NCI-H2171 (cell line): ENCODE measurements around the gene ZNF326.
"Not testable (repeated sequence)": the region's sequence is repeated elsewhere in the genome, so short reads cannot be mapped to it uniquely, and the experiment has no call there.

Experiments
- DNase-seq: peaks from one replicate; lab custom pipeline; 2025; lab: John Stamatoyannopoulos, UW

The ZNF326 gene

DNA sequence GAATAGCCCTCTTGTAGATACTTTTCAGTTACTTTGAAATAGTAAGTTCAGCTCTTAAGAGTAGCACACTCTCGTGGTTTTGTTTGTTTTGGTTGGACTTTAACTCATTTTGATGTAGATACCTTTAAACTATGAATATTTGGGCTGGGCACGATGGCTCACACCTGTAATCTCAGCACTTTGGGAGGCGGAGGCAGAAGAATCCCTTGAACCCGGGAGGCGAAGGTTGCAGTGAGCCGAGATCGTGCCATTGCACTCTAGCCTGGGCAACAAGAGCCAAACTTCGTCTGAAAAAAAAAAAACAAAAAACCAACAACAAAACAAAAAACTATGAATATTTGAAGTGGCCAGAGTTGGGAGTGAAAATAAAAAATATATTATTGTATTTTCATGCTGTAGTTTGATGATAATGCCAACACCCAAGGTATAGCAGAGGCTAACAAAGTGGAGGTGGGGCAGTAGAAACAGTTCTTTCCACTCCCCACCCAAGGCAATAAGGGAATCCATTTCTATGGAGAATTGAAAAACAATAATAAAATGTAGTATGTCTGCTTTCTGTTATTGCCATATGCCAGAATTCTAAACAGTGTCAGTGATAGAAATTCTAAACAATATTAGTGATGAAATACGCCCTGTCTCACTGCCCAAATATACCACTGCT is 1.7 kb downstream of the ZNF326 start:
- no peak for DNase-seq

GRCh38 chr1:89997152-89997551 is 2.2 kb downstream of the ZNF326 start:
- DNase-seq: not testable (repeated sequence)

DNA sequence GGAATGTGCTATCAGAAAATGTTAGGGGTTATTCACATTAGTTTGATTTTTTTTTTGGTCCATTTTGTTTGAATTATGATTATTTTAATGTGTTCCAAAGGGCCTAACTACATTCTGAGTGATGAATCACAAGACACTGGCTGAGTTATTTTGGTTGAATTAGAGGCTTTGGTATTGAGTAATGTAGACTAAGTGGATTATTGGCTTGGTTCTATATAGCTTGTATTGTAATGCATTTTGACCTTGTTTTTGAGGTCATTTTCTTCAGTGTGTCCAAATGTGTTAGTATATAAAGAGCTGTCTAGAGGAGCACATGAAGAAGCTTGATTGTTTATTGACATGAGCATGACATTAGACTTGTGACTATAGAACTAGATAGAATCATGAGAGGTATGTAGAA is 3.4 kb downstream of the ZNF326 start:
- no peak for DNase-seq

- DNase-seq: no peak
Observed at GRCh38 chr1:89999208-89999607, 4.3 kb downstream of the ZNF326 start.

DNA sequence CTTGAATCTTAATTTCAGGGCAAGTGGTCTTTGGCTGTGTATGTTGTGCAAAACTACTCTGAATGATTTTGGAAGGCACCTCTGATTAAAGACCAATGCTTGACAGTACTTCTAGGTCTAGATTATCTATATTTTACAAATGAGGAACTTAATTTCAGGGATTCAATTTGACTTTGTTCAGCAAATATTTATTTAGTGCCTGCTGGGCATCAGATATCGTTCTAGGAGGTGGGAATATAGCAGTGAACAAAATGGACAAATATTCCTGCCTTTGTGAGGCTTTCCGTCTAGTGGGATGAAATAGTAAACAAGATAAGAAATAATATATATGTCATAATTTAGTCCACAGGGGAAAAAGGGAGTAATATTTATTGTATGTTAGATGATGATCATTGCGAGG is 4.7 kb downstream of the ZNF326 start:
- no peak for DNase-seq

GRCh38 chr1:90000934-90001676 is 6.2 kb downstream of the ZNF326 start:
- DNase-seq: no peak

DNA sequence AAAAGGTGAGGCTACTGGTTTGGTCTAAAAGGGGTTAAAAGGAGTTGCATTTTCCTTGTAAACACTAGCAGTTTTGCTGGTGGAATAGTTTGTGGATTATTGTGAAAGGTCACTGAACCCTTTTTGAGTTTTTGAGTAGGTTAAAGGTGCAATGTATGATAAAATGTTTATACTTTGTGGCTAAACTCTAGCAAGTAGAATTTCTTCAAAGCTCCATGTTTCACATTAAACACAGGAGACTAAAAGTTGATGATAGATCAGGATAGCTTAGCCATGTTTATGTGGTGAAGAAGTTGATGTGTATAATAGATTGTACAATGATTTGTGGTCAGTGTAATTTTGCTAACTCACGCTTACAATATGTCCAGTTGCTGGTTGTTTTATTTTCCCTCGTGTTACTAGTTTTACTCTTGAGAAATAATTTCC is 13.1 kb downstream of the ZNF326 start:
- DNase-seq: no peak

DNA sequence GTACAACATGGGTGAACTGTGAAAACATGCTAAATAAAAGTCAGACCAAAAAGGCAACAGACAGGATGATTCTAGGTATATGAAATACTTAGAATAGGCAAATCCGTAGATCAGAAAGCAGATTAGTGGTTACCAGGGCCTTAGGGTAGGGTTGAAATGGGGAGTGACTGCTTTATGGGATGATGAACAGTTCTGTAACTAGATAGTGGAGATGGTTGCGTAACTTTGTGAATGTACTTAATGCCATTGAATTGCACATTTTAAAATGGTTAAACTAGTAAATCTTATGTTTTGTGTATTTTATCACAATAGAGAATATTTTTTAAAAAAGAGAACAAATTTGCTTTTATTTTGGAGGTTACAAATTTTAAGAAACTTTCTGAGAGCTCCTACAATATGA is 17.4 kb downstream of the ZNF326 start:
- no peak for DNase-seq

- no peak for DNase-seq
Observed at GRCh38 chr1:90023691-90024090, 28.8 kb downstream of the ZNF326 start.

GRCh38 chr1:90027281-90027680 is 32.4 kb downstream of the ZNF326 start:
- no peak for DNase-seq

- DNase-seq: no peak
Observed at GRCh38 chr1:90039652-90040051, 44.7 kb downstream of the ZNF326 start.

GRCh38 chr1:90043586-90043985 is 48.7 kb downstream of the ZNF326 start:
- DNase-seq: no peak

DNA sequence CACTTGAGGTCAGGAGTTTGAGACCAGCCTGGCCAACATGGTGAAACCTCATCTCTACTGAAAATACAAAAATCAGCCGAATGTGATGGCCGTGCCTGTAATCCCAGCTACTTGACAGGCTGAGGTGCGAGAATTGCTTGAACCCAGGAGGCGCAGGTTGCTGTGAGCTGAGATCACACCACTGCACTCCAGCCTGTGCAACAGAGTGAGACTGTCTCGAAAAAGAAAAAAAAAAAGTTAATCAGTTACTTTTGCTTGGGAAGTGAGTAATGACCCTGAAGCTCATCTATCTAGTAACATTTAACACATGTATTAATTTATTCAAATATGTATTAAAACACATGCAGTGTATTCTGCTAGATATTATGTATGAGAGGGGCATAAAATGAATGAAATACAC is 49.4 kb downstream of the ZNF326 start:
- DNase-seq: no peak

GRCh38 chr1:90045853-90046563 is 51.1 kb downstream of the ZNF326 start:
- DNase-seq: no peak

GRCh38 chr1:90046635-90047034 is 51.7 kb downstream of the ZNF326 start:
- DNase-seq: no peak

GRCh38 chr1:90048043-90048442 is 53.1 kb downstream of the ZNF326 start:
- DNase-seq: no peak

DNA sequence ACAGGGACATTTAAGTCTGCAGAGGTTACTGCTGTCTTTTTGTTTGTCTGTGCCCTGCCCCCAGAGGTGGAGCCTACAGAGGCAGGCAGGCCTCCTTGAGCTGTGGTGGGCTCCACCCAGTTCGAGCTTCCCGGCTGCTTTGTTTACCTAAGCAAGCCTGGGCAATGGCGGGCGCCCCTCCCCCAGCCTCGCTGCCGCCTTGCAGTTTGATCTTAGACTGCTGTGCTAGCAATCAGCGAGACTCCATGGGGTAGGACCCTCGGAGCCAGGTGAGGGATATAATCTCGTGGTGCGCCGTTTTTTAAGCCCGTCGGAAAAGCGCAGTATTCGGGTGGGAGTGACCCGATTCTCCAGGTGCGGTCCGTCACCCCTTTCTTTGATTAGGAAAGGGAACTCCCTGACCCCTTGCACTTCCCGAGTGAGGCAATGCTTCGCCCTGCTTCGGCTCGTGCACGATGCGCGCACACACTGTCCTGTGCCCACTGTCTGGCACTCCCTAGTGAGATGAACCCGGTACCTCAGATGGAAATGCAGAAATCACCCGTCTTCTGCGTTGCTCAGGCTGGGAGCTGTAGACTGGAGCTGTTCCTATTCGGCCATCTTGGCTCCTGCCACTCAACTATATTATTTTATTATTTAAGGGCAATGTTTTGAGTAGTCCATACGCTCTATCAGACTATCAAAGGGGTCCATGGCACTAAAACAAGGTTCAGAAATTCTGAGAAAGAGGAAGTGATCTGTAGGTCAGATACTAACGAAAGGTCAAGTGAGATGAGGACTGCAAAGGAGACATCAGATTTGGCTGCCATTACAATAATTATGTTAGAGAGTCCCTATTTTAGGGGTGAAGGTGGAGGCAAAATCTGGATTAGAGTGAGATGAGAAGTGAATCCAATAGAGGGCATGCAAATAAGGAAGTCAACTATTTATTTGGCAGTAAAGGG is 68.1 kb downstream of the ZNF326 start:
- not testable (repeated sequence) for DNase-seq

GRCh38 chr1:90064109-90064508 is 69.2 kb downstream of the ZNF326 start:
- not testable (repeated sequence) for DNase-seq

- no peak for DNase-seq
Observed at GRCh38 chr1:90067194-90067931, 72.5 kb downstream of the ZNF326 start.

- no peak for DNase-seq
Observed at GRCh38 chr1:90068611-90069280, 73.8 kb downstream of the ZNF326 start.

GRCh38 chr1:90074137-90074536 is 79.2 kb downstream of the ZNF326 start:
- no peak for DNase-seq
